Coronary artery (tissue), 2 donors: ENCODE measurements around the gene SCGB1D1.

Experiments used
- DNase-seq: peaks from one replicate; pipeline ENCODE4 v3.0.0-alpha.2; 2017; ENCODE audit warnings: low spot score
- H3K27ac ChIP-seq, 2 donors: fragments of 200-600 bp; sonication (generic); one replicate each; pipeline ENCODE4 v1.5.1; 2016 to 2019
- H3K4me3 ChIP-seq: fragments of 200-600 bp; sonication (generic); 2 replicates; pipeline ENCODE4 v1.5.1; 2016; ENCODE audit warnings: mild to moderate bottlenecking, moderate library complexity
- TF ChIP-seq, protein P1 (sequence below): fragments of 200-600 bp; sonication (generic); IDR thresholded peaks from one replicate; pipeline ENCODE4 v1.5.1; 2019; ENCODE audit warnings: antibody characterized with exemption

SCGB1D1 gene, protein sequence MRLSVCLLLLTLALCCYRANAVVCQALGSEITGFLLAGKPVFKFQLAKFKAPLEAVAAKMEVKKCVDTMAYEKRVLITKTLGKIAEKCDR

DNA sequence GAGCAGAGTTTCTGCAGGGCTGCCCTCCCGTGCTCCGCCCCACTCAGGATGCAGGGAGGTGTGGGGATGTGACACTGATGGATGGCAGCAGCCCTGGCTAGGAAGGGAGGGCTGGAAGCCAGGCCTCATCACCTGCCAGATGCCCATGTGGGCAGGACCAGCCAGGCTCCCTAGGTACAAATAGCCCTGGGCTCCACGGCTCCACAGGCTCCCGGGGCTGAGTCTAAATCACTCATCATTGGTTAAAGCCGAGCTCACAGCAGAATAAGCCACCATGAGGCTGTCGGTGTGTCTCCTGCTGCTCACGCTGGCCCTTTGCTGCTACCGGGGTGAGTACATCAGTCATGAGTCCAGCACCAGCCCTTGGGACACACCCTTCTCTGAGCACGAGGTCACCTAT, at the start of gene SCGB1D1:
TSS of gene SCGB1D1 (plus strand) at position 206 of the 400 bp plus-strand sequence. CDS start at position 275, 69 bp downstream.
- DNase-seq: no peak
- H3K27ac ChIP-seq: no peak within 1 kb of the TSS
- H3K4me3 ChIP-seq: no peak within 1 kb of the TSS
- TF ChIP-seq, protein P1, sequence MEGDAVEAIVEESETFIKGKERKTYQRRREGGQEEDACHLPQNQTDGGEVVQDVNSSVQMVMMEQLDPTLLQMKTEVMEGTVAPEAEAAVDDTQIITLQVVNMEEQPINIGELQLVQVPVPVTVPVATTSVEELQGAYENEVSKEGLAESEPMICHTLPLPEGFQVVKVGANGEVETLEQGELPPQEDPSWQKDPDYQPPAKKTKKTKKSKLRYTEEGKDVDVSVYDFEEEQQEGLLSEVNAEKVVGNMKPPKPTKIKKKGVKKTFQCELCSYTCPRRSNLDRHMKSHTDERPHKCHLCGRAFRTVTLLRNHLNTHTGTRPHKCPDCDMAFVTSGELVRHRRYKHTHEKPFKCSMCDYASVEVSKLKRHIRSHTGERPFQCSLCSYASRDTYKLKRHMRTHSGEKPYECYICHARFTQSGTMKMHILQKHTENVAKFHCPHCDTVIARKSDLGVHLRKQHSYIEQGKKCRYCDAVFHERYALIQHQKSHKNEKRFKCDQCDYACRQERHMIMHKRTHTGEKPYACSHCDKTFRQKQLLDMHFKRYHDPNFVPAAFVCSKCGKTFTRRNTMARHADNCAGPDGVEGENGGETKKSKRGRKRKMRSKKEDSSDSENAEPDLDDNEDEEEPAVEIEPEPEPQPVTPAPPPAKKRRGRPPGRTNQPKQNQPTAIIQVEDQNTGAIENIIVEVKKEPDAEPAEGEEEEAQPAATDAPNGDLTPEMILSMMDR: no peak

DNA sequence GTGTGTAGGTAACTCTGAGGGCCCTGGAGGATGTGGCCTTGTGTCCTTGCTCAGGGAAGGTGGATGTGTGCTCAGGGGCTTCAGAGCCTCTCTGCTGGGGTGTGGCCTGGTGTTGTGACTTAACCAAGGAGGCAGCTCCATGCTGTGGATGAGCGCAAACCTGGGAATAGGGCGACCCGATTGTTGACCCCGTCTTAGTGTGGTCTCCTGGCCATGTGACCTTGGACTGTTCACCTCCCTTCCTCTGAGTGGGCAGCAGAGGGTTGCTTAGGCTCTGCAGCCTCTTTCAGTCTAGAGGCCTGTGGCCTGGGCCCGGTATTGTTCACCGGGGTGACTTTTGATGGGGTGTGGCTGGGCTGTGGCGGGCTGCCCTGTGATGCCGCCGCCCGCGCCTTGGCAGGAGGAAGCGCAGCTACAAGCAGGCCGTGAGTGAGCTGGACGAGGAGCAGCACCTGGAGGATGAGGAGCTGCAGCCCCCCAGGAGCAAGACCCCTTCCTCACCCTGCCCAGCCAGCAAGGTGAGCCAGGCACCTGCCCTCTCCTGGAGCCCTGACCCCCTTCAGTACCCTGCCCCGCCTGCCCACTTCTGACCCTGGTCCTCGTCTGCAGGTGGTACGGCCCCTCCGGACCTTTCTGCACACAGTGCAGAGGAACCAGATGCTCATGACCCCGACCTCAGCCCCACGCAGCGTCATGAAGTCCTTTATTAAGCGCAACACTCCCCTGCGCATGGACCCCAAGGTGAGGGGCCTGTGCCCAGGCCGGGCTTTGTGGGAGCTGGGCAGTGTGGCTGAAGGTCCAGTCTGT, 49.5 kb upstream of the SCGB1D1 start:
- no peak for DNase-seq

DNA sequence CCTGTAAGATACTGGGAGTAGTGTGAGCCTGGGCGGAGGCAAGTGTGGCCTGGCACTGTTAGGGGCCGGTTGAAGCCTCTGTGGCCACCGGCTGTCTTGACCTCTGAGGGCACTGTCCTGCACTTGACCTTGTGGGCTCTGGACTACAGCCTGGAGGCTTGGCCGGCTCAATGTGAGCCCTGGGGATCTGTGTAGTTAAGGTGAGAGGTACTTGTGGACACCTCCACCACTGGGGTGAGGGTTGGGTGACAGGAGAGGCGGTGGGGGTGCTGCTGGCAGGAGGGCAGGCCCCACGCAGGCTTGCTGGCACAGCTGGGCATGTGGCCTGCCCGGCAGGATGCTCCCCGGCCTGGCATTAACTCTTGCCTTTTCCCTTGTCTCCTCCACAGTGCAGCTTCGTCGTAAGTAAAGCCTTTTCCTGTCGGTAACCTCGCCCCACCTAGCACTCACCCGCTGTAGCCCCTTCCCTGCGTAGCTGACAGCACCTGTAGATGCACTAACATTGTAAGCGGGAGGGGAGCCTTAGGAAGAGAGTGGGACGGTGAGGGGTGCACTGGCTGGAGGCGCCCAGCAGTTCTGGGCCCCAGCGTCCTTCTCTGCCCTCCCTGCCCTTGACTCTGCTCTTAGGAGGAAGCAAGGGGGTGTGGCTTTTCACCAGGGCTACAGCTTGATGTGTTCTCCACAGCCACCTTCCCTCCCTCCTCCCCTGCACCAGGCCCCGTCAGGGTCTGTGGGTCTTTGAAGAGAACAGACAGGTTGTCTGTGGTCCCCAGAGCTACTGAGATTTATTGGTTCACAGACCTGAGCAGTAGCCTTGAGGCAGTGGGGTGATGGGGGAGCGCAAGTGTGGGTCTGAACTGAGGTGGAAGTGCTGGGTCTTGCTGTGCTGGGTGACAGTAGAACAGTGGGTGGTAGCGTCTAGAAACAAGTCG, 48.6 kb upstream of the SCGB1D1 start:
- DNase-seq: peak; percentile 50
- Histone ChIP-seq H3K27ac (no peak overlapping the region), H3K4me3 (no peak overlapping the region)
- TF ChIP-seq, protein P1: no peak

More for the DNA sequence above, 49.5 kb upstream of the SCGB1D1 start:
- Histone ChIP-seq H3K4me3 (no peak overlapping the region), H3K27ac (no peak overlapping the region)
- TF ChIP-seq, protein P1: no peak

DNA sequence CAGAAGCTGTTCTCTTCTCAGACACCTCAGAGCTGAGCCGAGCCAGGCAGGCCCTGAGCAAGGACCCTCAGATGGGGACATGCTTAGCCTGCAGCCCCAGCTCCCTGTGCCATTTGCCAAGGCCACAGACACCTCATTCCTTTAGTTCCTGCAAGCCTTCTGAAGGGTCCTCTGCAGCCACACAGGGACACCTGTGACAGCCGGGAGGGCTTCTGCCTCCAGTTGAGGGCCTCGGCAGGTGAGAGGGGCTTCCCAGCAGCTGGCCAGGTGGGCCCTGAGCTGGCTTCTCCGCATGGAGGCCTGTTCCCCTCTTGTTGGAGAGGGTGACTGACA, 48.0 kb upstream of the SCGB1D1 start:
- Histone ChIP-seq H3K27ac (no peak overlapping the region), H3K4me3 (no peak overlapping the region)
- TF ChIP-seq, protein P1: no peak
- DNase-seq: peak; percentile 57

DNA sequence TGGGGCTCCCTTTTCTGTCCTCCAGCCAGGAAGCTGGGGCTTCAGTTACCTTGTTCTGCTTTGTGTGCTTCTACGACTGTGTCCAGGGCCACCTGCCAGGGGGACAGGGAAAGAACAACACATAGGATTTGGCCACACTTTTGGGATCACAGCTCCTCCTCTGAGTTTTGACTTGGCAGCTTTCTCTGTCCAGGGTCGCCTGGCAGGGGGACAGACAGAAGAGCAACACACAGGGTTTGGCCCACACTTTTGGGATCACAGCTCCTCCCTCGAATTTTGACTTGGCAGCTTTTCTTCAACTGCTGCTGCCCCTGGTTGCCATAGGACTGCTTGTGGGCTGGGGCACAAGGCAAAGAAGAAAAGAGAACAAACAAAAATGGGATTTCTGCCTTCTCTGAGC, 47.1 kb upstream of the SCGB1D1 start:
- no peak overlapping the region for H3K27ac ChIP-seq
- TF ChIP-seq, protein P1: no peak
- H3K4me3 ChIP-seq: no peak overlapping the region
- peak; percentile 38 for DNase-seq

DNA sequence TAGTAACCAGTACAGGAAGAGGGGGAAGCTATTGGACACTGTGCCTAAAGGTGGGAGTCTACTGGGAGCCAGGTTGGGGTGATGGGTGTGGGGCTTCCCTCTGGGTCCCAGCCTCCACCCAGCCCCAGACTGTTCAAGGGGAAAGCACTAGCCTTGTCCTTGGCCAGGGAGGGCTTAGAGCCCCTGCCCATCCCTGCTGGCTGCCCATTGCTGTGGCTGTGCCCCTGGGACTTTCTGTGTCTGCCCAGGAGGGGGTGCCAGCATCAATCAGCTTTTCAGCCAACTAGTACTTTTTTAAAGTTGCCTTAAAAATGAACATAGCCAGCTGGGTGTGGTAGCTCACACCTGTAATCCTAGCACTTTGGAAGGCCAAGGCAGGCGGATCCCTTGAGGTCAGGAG, 46.3 kb upstream of the SCGB1D1 start:
- H3K27ac ChIP-seq: no peak overlapping the region
- TF ChIP-seq, protein P1: no peak
- DNase-seq: peak; percentile 57
- H3K4me3 ChIP-seq: no peak overlapping the region
